SU-DHL-6 (cell line): ENCODE measurements around the gene DGCR6L.
"Not testable (repeated sequence)": the region's sequence is repeated elsewhere in the genome, so short reads cannot be mapped to it uniquely, and the experiment has no call there.

Source experiments
- H2AFZ ChIP-seq: fragments of 200-600 bp; sonication (generic); 2 replicates; pipeline ENCODE4 v1.6.1; 2014; ENCODE audit warnings: low read depth, mild to moderate bottlenecking, moderate library complexity, mixed read lengths, antibody characterized with exemption, low read length; ENCODE audit not compliant: severe bottlenecking
- H3F3A ChIP-seq: fragments of 200-600 bp; shearing (Covaris generic); 2 replicates; pipeline ENCODE4 v1.6.0; 2016; ENCODE audit warnings: antibody characterized with exemption, mild to moderate bottlenecking; ENCODE audit not compliant: insufficient read depth
- H3K27ac ChIP-seq: fragments of 200-600 bp; sonication (generic); 2 replicates; pipeline ENCODE4 v1.5.1; 2016; ENCODE audit warnings: low read depth, mild to moderate bottlenecking, low read length, moderate library complexity, mixed read lengths
- H3K27me3 ChIP-seq: fragments of 200-600 bp; sonication (generic), shearing (Covaris generic); 2 replicates; pipeline ENCODE4 v1.6.0; 2014; ENCODE audit warnings: mild to moderate bottlenecking, low read length
- H3K36me3 ChIP-seq: fragments of 200-600 bp; sonication (generic); 2 replicates; pipeline ENCODE4 v1.6.1; 2014; ENCODE audit warnings: mild to moderate bottlenecking, low read length, mixed read lengths
- H3K4me2 ChIP-seq: fragments of 300-600, 200-600 bp; shearing (Covaris generic), sonication (generic); 2 replicates; pipeline ENCODE4 v1.6.0; 2014; ENCODE audit warnings: low read length, low read depth, mild to moderate bottlenecking; ENCODE audit not compliant: poor library complexity, severe bottlenecking
- H3K4me3 ChIP-seq: fragments of 200-600 bp; sonication (generic); 2 replicates; pipeline ENCODE4 v1.5.1; 2014; ENCODE audit warnings: antibody characterized with exemption, low read length, mild to moderate bottlenecking, mixed read lengths; ENCODE audit not compliant: insufficient read depth, poor library complexity, severe bottlenecking
- H3K79me2 ChIP-seq: fragments of 200-600 bp; sonication (generic); 2 replicates; pipeline ENCODE4 v1.6.1; 2014; ENCODE audit warnings: mild to moderate bottlenecking, low read length, moderate library complexity; ENCODE audit not compliant: insufficient read depth
- H3K9ac ChIP-seq: fragments of 200-600 bp; sonication (generic); 2 replicates; pipeline ENCODE4 v1.7.0; 2014; ENCODE audit warnings: mild to moderate bottlenecking, low read length
- H3K9me2 ChIP-seq: fragments of 200-600 bp; sonication (generic); replicated peaks from 2 replicates; pipeline ENCODE4 v1.6.1; 2014; ENCODE audit warnings: low read length; ENCODE audit not compliant: insufficient read depth
- H3K9me3 ChIP-seq: fragments of 200-600 bp; sonication (generic); 2 replicates; pipeline ENCODE4 v1.6.1; 2014; ENCODE audit warnings: low read length, mixed read lengths; ENCODE audit not compliant: insufficient read depth
- H4K20me1 ChIP-seq: fragments of 200-600 bp; sonication (generic); 2 replicates; pipeline ENCODE4 v1.6.1; 2014; ENCODE audit warnings: low read depth, mild to moderate bottlenecking, antibody characterized with exemption, low read length, moderate library complexity, mixed read lengths
- CTCF ChIP-seq: fragments of 200-600 bp; sonication (generic); IDR thresholded peaks from one replicate; pipeline ENCODE4 v1.5.1; 2017; ENCODE audit warnings: antibody characterized with exemption, mild to moderate bottlenecking, low read length, moderate library complexity; ENCODE audit not compliant: insufficient read depth, poor library complexity, severe bottlenecking
- EZH2phosphoT487 ChIP-seq: fragments of 200-600 bp; sonication (generic), shearing (Covaris generic); conservative IDR thresholded peaks from 2 replicates; pipeline ENCODE4 v1.6.1; 2018; ENCODE audit warnings: mild to moderate bottlenecking, antibody characterized with exemption, low read length, moderate library complexity, mixed read lengths

The DGCR6L gene

GRCh38 chr22:20275836-20276235, 44.0 kb downstream of the DGCR6L start:
- TF ChIP-seq CTCF (no peak), EZH2phosphoT487 (no peak)
- Histone ChIP-seq H3K9me2 (no peaks in the 10 kb centered on the region), H3K9me3 (no peaks in the 10 kb centered on the region), H3F3A (no peaks in the 10 kb centered on the region), H3K36me3 (no peaks in the 10 kb centered on the region), H4K20me1 (no peaks in the 10 kb centered on the region), H3K79me2 (no peaks in the 10 kb centered on the region), H3K9ac (no peak overlapping the region), H2AFZ (no peak overlapping the region), H3K4me3 (no peak overlapping the region), H3K27ac (no peak overlapping the region), H3K27me3 (no peaks in the 10 kb centered on the region), H3K4me2 (no peak overlapping the region)

GRCh38 chr22:20275325-20275724, 44.5 kb downstream of the DGCR6L start:
- not testable (repeated sequence) for H3K27ac ChIP-seq, H3K4me3 ChIP-seq, H3K9ac ChIP-seq, H3K9me2 ChIP-seq, H3K4me2 ChIP-seq, H4K20me1 ChIP-seq, H3K27me3 ChIP-seq, H3F3A ChIP-seq, H2AFZ ChIP-seq, H3K79me2 ChIP-seq, H3K9me3 ChIP-seq, H3K36me3 ChIP-seq

GRCh38 chr22:20274374-20274773, 45.5 kb downstream of the DGCR6L start:
- not testable (repeated sequence) for H3K27ac ChIP-seq, H3K9me2 ChIP-seq

GRCh38 chr22:20273758-20274181, 46.1 kb downstream of the DGCR6L start:
- no peak for TF ChIP-seq CTCF
- no peak for TF ChIP-seq EZH2phosphoT487
- H3K9me3 ChIP-seq = no peaks in the 10 kb centered on the region
- no peaks in the 10 kb centered on the region for H3K27me3 ChIP-seq
- H3K36me3 ChIP-seq = no peaks in the 10 kb centered on the region
- H3K4me2 ChIP-seq = no peak overlapping the region
- no peaks in the 10 kb centered on the region for H3K79me2 ChIP-seq
- H3K9me2 ChIP-seq = no peaks in the 10 kb centered on the region
- H4K20me1 ChIP-seq = no peaks in the 10 kb centered on the region
- H3K4me3 ChIP-seq = no peak overlapping the region
- no peak overlapping the region for H2AFZ ChIP-seq
- no peak overlapping the region for H3K27ac ChIP-seq
- no peak overlapping the region for H3K9ac ChIP-seq
- no peaks in the 10 kb centered on the region for H3F3A ChIP-seq

More at GRCh38 chr22:20274374-20274773, 45.5 kb downstream of the DGCR6L start:
- H3K36me3 ChIP-seq, H2AFZ ChIP-seq, H3K4me3 ChIP-seq, H4K20me1 ChIP-seq, H3K4me2 ChIP-seq, H3K27me3 ChIP-seq, H3F3A ChIP-seq, H3K9me3 ChIP-seq, H3K79me2 ChIP-seq, H3K9ac ChIP-seq: not testable (repeated sequence)
